K562 (cell line): ENCODE measurements around the gene SPATS2. TPM values are rescaled to one million over a fixed set of nuclear protein-coding genes. Genes with fewer than 3 reads are reported as not detected.
A peak's percentile ranks its signal among the peaks of the same experiment; 100 is the strongest.

Experiments
- CHD4 ChIP-seq: fragments of 200-600 bp; sonication (generic); IDR thresholded peaks from 3 replicates; pipeline ENCODE4 v1.6.1; 2012; ENCODE audit warnings: low read depth, mild to moderate bottlenecking, mixed read lengths, low read length, inconsistent platforms; ENCODE audit not compliant: insufficient read depth, insufficient replicate concordance, poor library complexity, severe bottlenecking
- CXXC5 ChIP-seq: fragments of 250-450 bp; sonication (Bioruptor Pico); IDR thresholded peaks from 2 replicates; pipeline ENCODE4 v1.8.0; 2022; ENCODE audit warnings: inconsistent platforms, mild to moderate bottlenecking, moderate library complexity
- DMBX1 ChIP-seq: fragments of 250-450 bp; sonication (Bioruptor Pico); IDR thresholded peaks from 2 replicates; pipeline ENCODE4 v1.8.0; 2022; ENCODE audit warnings: inconsistent platforms, mild to moderate bottlenecking, moderate library complexity, borderline replicate concordance
- ETV1 ChIP-seq: fragments of 450-650 bp; conservative IDR thresholded peaks from 2 replicates; pipeline ENCODE4 v1.6.1; 2016; ENCODE audit warnings: missing genetic modification characterization, control low read depth, low read depth, missing compliant biosample characterization
- FOXP1 ChIP-seq: sonication (generic); formaldehyde crosslinking; IDR thresholded peaks from 2 replicates; pipeline ENCODE4 v1.8.0; 2022; ENCODE audit warnings: mild to moderate bottlenecking, missing genetic modification reagents
- HCFC1 ChIP-seq: IDR thresholded peaks from 2 replicates; pipeline ENCODE4 v1.6.1; 2012; ENCODE audit warnings: low read depth, low read length, improper control_type of control experiment
- HDGF ChIP-seq: fragments of 450-650 bp; IDR thresholded peaks from 2 replicates; pipeline ENCODE4 v1.6.1; 2016
- KLF16 ChIP-seq: IDR thresholded peaks from 2 replicates; pipeline ENCODE4 v1.6.1; 2016; ENCODE audit warnings: antibody characterized with exemption
- SREBF1 ChIP-seq: fragments of 150-350 bp; IDR thresholded peaks from 2 replicates; pipeline ENCODE4 v1.6.1; 2014; ENCODE audit warnings: antibody characterized with exemption, low read depth, low read length, borderline replicate concordance
- ZBTB8A ChIP-seq: fragments of 450-650 bp; IDR thresholded peaks from 2 replicates; pipeline ENCODE4 v1.6.1; 2018; ENCODE audit warnings: mild to moderate bottlenecking, moderate library complexity; ENCODE audit not compliant: partially characterized antibody
- polyA plus RNA-seq, 8 experiments: library from polyadenylated mRNA; depleted of rRNA in 4 of 8; stranded (reverse) in 5 of 8; unstranded in 3 of 8; fragments of >200 nt; fragmentation: Nextera tagmentation in 2 of 8; fragmentation: Illumina TruSeq in 1 of 8; extraction: Ambion mirVana in 2 of 8; extraction: Trizol in 1 of 8; gene quantifications; 2 replicates each; pipeline versions ENCODE4 v1.2.1 to v1.2.3, GENCODE V29; 2011 to 2014; ENCODE audit warnings: inconsistent platforms in 1 of 8, missing spikeins in 1 of 8
- total RNA-seq, 7 experiments: library from RNA; depleted of rRNA in 6 of 7; stranded (reverse); fragments of >200 nt in 6 of 7; fragmentation: Illumina TruSeq in 2 of 7; extraction: Trizol in 2 of 7; gene quantifications; 2 replicates each; pipeline versions ENCODE4 v1.2.1 to v1.2.3, GENCODE V29; 2011 to 2021; ENCODE audit warnings: low replicate concordance in 1 of 7
- TF ChIP-seq, protein P1 (sequence below): fragments of 450-650 bp; IDR thresholded peaks from 2 replicates; pipeline ENCODE4 v1.6.1; 2016; ENCODE audit warnings: mild to moderate bottlenecking, moderate library complexity

The SPATS2 gene
- total and polyA plus RNA-seq, 9 of the 15 experiments (the other 6 are each of a cell fraction or from before 2014, with no cell fraction given) = 5.4 to 48.2 (median 17.5) TPM

DNA sequence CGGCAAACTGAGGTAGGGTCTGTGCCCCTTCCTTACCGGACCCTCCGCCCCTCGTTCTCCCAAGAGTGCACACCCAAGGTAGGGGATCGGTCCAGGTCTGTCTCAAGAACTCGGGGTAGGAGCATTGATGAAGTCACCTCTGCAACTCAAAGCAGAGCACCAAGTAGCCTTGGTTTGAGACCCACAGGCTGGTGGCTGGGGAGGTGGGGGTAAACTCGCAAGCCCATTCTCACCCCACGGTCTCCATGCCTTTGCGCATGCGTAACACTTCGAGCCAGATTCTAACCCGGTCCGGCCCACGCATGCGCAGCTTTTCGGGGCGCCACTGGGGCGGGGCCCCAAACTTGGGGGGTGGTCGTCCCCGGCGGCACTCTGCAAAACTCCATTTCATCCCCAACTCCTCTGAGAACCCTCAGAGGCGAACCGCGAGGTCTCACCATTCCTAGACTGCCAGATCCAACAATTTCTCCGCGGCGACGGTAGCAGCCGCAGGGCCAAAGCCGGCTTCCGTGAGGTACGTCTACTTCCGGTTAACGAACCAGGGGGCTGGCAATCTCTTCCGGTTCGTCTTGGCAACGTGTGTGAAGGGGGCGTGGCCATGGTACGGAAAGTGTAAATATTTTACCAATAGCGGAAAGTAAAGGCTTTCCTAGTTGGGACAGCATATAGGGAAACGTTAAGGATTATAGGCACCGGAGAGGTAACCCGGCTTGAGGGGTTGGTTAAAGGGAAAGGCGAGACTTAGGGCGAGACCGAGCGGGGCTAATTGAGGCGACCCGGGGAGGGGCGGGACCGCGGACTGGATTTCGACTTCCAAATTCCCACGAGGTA lies 200.6 kb downstream of the SPATS2 start, which contains the start of gene MCRS1 (continued):
- TF ChIP-seq, protein P1, sequence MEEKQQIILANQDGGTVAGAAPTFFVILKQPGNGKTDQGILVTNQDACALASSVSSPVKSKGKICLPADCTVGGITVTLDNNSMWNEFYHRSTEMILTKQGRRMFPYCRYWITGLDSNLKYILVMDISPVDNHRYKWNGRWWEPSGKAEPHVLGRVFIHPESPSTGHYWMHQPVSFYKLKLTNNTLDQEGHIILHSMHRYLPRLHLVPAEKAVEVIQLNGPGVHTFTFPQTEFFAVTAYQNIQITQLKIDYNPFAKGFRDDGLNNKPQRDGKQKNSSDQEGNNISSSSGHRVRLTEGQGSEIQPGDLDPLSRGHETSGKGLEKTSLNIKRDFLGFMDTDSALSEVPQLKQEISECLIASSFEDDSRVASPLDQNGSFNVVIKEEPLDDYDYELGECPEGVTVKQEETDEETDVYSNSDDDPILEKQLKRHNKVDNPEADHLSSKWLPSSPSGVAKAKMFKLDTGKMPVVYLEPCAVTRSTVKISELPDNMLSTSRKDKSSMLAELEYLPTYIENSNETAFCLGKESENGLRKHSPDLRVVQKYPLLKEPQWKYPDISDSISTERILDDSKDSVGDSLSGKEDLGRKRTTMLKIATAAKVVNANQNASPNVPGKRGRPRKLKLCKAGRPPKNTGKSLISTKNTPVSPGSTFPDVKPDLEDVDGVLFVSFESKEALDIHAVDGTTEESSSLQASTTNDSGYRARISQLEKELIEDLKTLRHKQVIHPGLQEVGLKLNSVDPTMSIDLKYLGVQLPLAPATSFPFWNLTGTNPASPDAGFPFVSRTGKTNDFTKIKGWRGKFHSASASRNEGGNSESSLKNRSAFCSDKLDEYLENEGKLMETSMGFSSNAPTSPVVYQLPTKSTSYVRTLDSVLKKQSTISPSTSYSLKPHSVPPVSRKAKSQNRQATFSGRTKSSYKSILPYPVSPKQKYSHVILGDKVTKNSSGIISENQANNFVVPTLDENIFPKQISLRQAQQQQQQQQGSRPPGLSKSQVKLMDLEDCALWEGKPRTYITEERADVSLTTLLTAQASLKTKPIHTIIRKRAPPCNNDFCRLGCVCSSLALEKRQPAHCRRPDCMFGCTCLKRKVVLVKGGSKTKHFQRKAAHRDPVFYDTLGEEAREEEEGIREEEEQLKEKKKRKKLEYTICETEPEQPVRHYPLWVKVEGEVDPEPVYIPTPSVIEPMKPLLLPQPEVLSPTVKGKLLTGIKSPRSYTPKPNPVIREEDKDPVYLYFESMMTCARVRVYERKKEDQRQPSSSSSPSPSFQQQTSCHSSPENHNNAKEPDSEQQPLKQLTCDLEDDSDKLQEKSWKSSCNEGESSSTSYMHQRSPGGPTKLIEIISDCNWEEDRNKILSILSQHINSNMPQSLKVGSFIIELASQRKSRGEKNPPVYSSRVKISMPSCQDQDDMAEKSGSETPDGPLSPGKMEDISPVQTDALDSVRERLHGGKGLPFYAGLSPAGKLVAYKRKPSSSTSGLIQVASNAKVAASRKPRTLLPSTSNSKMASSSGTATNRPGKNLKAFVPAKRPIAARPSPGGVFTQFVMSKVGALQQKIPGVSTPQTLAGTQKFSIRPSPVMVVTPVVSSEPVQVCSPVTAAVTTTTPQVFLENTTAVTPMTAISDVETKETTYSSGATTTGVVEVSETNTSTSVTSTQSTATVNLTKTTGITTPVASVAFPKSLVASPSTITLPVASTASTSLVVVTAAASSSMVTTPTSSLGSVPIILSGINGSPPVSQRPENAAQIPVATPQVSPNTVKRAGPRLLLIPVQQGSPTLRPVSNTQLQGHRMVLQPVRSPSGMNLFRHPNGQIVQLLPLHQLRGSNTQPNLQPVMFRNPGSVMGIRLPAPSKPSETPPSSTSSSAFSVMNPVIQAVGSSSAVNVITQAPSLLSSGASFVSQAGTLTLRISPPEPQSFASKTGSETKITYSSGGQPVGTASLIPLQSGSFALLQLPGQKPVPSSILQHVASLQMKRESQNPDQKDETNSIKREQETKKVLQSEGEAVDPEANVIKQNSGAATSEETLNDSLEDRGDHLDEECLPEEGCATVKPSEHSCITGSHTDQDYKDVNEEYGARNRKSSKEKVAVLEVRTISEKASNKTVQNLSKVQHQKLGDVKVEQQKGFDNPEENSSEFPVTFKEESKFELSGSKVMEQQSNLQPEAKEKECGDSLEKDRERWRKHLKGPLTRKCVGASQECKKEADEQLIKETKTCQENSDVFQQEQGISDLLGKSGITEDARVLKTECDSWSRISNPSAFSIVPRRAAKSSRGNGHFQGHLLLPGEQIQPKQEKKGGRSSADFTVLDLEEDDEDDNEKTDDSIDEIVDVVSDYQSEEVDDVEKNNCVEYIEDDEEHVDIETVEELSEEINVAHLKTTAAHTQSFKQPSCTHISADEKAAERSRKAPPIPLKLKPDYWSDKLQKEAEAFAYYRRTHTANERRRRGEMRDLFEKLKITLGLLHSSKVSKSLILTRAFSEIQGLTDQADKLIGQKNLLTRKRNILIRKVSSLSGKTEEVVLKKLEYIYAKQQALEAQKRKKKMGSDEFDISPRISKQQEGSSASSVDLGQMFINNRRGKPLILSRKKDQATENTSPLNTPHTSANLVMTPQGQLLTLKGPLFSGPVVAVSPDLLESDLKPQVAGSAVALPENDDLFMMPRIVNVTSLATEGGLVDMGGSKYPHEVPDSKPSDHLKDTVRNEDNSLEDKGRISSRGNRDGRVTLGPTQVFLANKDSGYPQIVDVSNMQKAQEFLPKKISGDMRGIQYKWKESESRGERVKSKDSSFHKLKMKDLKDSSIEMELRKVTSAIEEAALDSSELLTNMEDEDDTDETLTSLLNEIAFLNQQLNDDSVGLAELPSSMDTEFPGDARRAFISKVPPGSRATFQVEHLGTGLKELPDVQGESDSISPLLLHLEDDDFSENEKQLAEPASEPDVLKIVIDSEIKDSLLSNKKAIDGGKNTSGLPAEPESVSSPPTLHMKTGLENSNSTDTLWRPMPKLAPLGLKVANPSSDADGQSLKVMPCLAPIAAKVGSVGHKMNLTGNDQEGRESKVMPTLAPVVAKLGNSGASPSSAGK = peak; percentile 70
- peak; percentile 78; the same call in 1 of the 2 replicates for TF ChIP-seq FOXP1
- peak; percentile 93 for TF ChIP-seq CXXC5 (CRISPR knock-in tag)
- TF ChIP-seq HCFC1 = peak; percentile 83
- no peak for TF ChIP-seq HDGF
- TF ChIP-seq CHD4 = no peak
- TF ChIP-seq ETV1 (tag) = peak; percentile 87
- no peak for TF ChIP-seq ZBTB8A
- TF ChIP-seq DMBX1 (CRISPR knock-in tag) = no peak
- no peak for TF ChIP-seq KLF16
- TF ChIP-seq SREBF1 = 0 out of 2 replicates have a peak, but pooled peaks have one; percentile 21
